CD4-positive, alpha-beta memory T cell (primary cell): ENCODE data around the gene PRKCQ. TPM values are rescaled to one million over a fixed set of nuclear protein-coding genes. Genes with fewer than 3 reads are reported as not detected.
"Not testable (repeated sequence)": the region's sequence is repeated elsewhere in the genome, so short reads cannot be mapped to it uniquely, and the experiment has no call there.

ENCODE experiments used
- CTCF ChIA-PET: fragments of 350-600 bp; sonication (Branson Sonifier 250); formaldehyde crosslinking; loops from one replicate; lab custom pipeline; 2021; ENCODE audit warnings: inconsistent platforms; ENCODE audit not compliant: partially characterized antibody; lab: Charles Lee
- POLR2A ChIA-PET: fragments of 350-600 bp; sonication (Branson Sonifier 250); formaldehyde crosslinking; loops from one replicate; lab custom pipeline; 2021; ENCODE audit not compliant: partially characterized antibody; lab: Charles Lee
- DNase-seq, 5 donors: peaks; one replicate each; pipeline versions ENCODE4 v3.0.0 to v3.0.0-alpha.2; 2020 to 2022; ENCODE audit warnings: mixed read lengths in 1 of 5
- H3K27ac ChIP-seq: one replicate; pipeline ENCODE4 v1.7.0; 2013; ENCODE audit warnings: low read depth, low read length
- H3K27me3 ChIP-seq: 2 replicates; pipeline ENCODE4 v1.7.0; 2013; ENCODE audit warnings: mild to moderate bottlenecking, low read length, moderate library complexity; ENCODE audit not compliant: insufficient read depth
- H3K36me3 ChIP-seq: 2 replicates; pipeline ENCODE4 v1.7.0; 2013; ENCODE audit warnings: mild to moderate bottlenecking, low read length, moderate library complexity; ENCODE audit not compliant: insufficient read depth
- H3K4me1 ChIP-seq: 2 replicates; pipeline ENCODE4 v1.7.0; 2013; ENCODE audit warnings: mild to moderate bottlenecking, low read length, moderate library complexity; ENCODE audit not compliant: insufficient read depth
- H3K4me3 ChIP-seq, 2 donors: one replicate each; pipeline ENCODE4 v1.7.0; 2013; ENCODE audit warnings: low read length in 2 of 2, mild to moderate bottlenecking in 1 of 2
- H3K9me3 ChIP-seq, 2 donors: one replicate each; pipeline ENCODE4 v1.7.0; 2013; ENCODE audit warnings: low read length in 2 of 2, control low read depth in 1 of 2; ENCODE audit not compliant: control insufficient read depth in 1 of 2
- H3K27ac Mint-ChIP-seq, 7 donors: one replicate each; pipeline ENCODE4 v1.8.0; 2020 to 2021; ENCODE audit warnings: mixed read lengths in 7 of 7, mild to moderate bottlenecking in 6 of 7, inconsistent platforms in 3 of 7, moderate library complexity in 3 of 7
- H3K27me3 Mint-ChIP-seq, 2 donors: one replicate each; pipeline ENCODE4 v1.8.0; 2020 to 2021; ENCODE audit warnings: mixed read lengths in 2 of 2
- H3K36me3 Mint-ChIP-seq, 2 donors: one replicate each; pipeline ENCODE4 v1.8.0; 2020 to 2021; ENCODE audit warnings: mixed read lengths in 2 of 2, inconsistent platforms in 1 of 2, mild to moderate bottlenecking in 1 of 2
- H3K4me1 Mint-ChIP-seq, 4 donors: one replicate each; pipeline ENCODE4 v1.8.0; 2020 to 2021; ENCODE audit warnings: mixed read lengths in 4 of 4, mild to moderate bottlenecking in 1 of 4
- H3K4me3 Mint-ChIP-seq, 8 donors: one replicate each; pipeline ENCODE4 v1.8.0; 2020 to 2021; ENCODE audit warnings: mixed read lengths in 8 of 8, mild to moderate bottlenecking in 7 of 8, moderate library complexity in 6 of 8, inconsistent platforms in 3 of 8
- H3K9me3 Mint-ChIP-seq, 8 donors: one replicate each; pipeline ENCODE4 v1.8.0; 2020 to 2021; ENCODE audit warnings: mixed read lengths in 8 of 8, mild to moderate bottlenecking in 5 of 8, inconsistent platforms in 3 of 8, moderate library complexity in 1 of 8
- intact Hi-C: fragments of 100-400 bp; cut with micrococcal nuclease; formaldehyde crosslinking; loops from one replicate; pipeline ENCODE4 v1.15.1; 2023
- polyA plus RNA-seq, 2 donors: library from polyadenylated mRNA; unstranded; fragments of 300-500 nt; fragmentation: Illumina TruSeq; gene quantifications; one replicate each; pipeline ENCODE4 v1.2.3, GENCODE V29; 2021
- total RNA-seq, 2 experiments: library from RNA; stranded (reverse); gene quantifications; one replicate each; pipeline ENCODE4 v1.2.3, GENCODE V29; 2021

PRKCQ gene
- total and polyA plus RNA-seq, 4 experiments from 2014 or later = 45.0 to 77.1 (median 71.0) TPM

GRCh38 chr10:6380478-6380877 is 199.6 kb downstream of the PRKCQ start:
- CTCF ChIA-PET, H3K4me3 Mint-ChIP-seq, H3K36me3 ChIP-seq, DNase-seq, intact Hi-C loops, H3K27ac Mint-ChIP-seq, H3K27me3 Mint-ChIP-seq, H3K27ac ChIP-seq, H3K27me3 ChIP-seq, H3K9me3 ChIP-seq, H3K4me3 ChIP-seq, POLR2A ChIA-PET: not testable (repeated sequence)
- Mint-ChIP-seq H3K9me3 (peaks cover 0 to 34% (median 27%) of the 10 kb centered on the region in 8 donors), H3K36me3 (peaks cover 11 to 25% of the 10 kb centered on the region in 2 donors), H3K4me1 (peaks cover 12 to 20% (median 14%) of the 10 kb centered on the region in 4 donors)
- peaks cover 13% of the 10 kb centered on the region for H3K4me1 ChIP-seq

GRCh38 chr10:6379015-6379776 is 200.9 kb downstream of the PRKCQ start:
- Mint-ChIP-seq H3K27me3 (peaks cover 0 to 3% of the 10 kb centered on the region in 2 donors), H3K4me1 (peaks cover 12 to 20% (median 13%) of the 10 kb centered on the region in 4 donors), H3K9me3 (peaks cover 0 to 34% (median 27%) of the 10 kb centered on the region in 8 donors), H3K36me3 (peaks cover 11 to 25% of the 10 kb centered on the region in 2 donors), H3K4me3 (peak overlapping the region in 1 of 8 donors; percentile 11), H3K27ac (no peak overlapping the region)
- ChIA-PET CTCF (no interaction called here), POLR2A (interaction anchor here (1.4 to 4.4 kb wide), 2 partner anchors 11 to 31 kb away, joined by 4 to 15 read pairs; no protein-coding TSS in a partner anchor)
- H3K36me3 ChIP-seq = no peaks in the 10 kb centered on the region
- no peak overlapping the region for H3K4me3 ChIP-seq
- intact Hi-C loops = no loop called here
- peaks cover 13% of the 10 kb centered on the region for H3K4me1 ChIP-seq
- no peaks in the 10 kb centered on the region for H3K9me3 ChIP-seq
- no peak overlapping the region for H3K27ac ChIP-seq
- no peak for DNase-seq
- no peaks in the 10 kb centered on the region for H3K27me3 ChIP-seq
